A549 (cell line): ENCODE data around the gene PRRC2B. TPM values are rescaled to one million over a fixed set of nuclear protein-coding genes. Genes with fewer than 3 reads are reported as not detected.

Experiments
- ATAC-seq, 2 experiments: fragments of 200-7000 bp in 1 of 2; fragments of >200 bp in 1 of 2; cut with Nextera tagmentation in 1 of 2; cut with Tn5 transposase in 1 of 2; 3 replicates each; pipeline versions ENCODE4 v1.8.0 to v1.9.1; 2018 to 2020; ENCODE audit warnings: mild to moderate bottlenecking in 1 of 2, moderate library complexity in 1 of 2
- CTCF ChIA-PET: fragments of 300-600 bp; sonication (Branson Sonifier 250); formaldehyde crosslinking; extraction: SDS; loops from one replicate; lab custom pipeline; 2021; ENCODE audit warnings: antibody characterized with exemption, inconsistent platforms; lab: Yijun Ruan, JAX
- POLR2A ChIA-PET: fragments of 350-600 bp; formaldehyde crosslinking; extraction: SDS; loops from one replicate; lab custom pipeline; 2021; ENCODE audit warnings: antibody characterized with exemption, inconsistent platforms; lab: Yijun Ruan, JAX
- DNase-seq, 2 experiments: peaks; one replicate each; pipeline versions ENCODE4 v3.0.0 to v3.0.0-alpha.2; 2011 to 2016; ENCODE audit warnings: low read depth in 1 of 2, low spot score in 1 of 2
- FAIRE-seq: peaks from 2 replicates; lab custom pipeline; 2011; peaks lifted over from hg19 to GRCh38; lab: Jason Lieb, UNC
- H3K27ac ChIP-seq, 2 experiments: fragments of >200 bp; sonication (Bioruptor Twin); formaldehyde crosslinking; 3 replicates each; pipeline ENCODE4 v1.5.1; 2016 to 2017
- H3K4me1 ChIP-seq: fragments of >200 bp; sonication (Bioruptor Twin); formaldehyde crosslinking; 3 replicates; pipeline ENCODE4 v1.6.1; 2016
- H3K4me2 ChIP-seq: fragments of >200 bp; sonication (Bioruptor Twin); formaldehyde crosslinking; 3 replicates; pipeline ENCODE4 v1.6.1; 2016
- H3K4me3 ChIP-seq: fragments of >200 bp; sonication (Bioruptor Twin); formaldehyde crosslinking; 3 replicates; pipeline ENCODE4 v1.5.1; 2016
- H3K9me3 ChIP-seq: fragments of >200 bp; sonication (Bioruptor Twin); formaldehyde crosslinking; 3 replicates; pipeline ENCODE4 v1.6.1; 2016
- CEBPB ChIP-seq, 2 experiments: fragments of >200 bp in 1 of 2; sonication (Bioruptor Twin) in 1 of 2; formaldehyde crosslinking in 1 of 2; IDR thresholded peaks; 2 replicates each; pipeline ENCODE4 v1.6.1; 2012 to 2016
- EP300 ChIP-seq, 2 experiments: fragments of >200 bp; sonication (Bioruptor Twin); formaldehyde crosslinking; IDR thresholded peaks; 2 replicates in 1 of 2; 3 replicates in 1 of 2; pipeline ENCODE4 v1.6.1; 2016 to 2017
- ESRRA ChIP-seq: fragments of 150-350 bp; IDR thresholded peaks from 2 replicates; pipeline ENCODE4 v1.6.1; 2014; ENCODE audit warnings: mild to moderate bottlenecking, low read length, borderline replicate concordance
- GATA3 ChIP-seq: IDR thresholded peaks from 2 replicates; pipeline ENCODE4 v1.6.1; 2012; ENCODE audit warnings: borderline replicate concordance
- HEYL ChIP-seq: fragments of 250-450 bp; sonication (Bioruptor Pico); IDR thresholded peaks from 2 replicates; pipeline ENCODE4 v1.8.0; 2021; ENCODE audit warnings: mild to moderate bottlenecking, moderate library complexity
- HOXB5 ChIP-seq: fragments of 250-450 bp; sonication (Bioruptor Pico); IDR thresholded peaks from 2 replicates; pipeline ENCODE4 v1.5.0; 2020; ENCODE audit warnings: mild to moderate bottlenecking, moderate library complexity
- JUNB ChIP-seq: fragments of >200 bp; sonication (Bioruptor Twin); formaldehyde crosslinking; IDR thresholded peaks from 2 replicates; pipeline ENCODE4 v1.6.1; 2016
- MAZ ChIP-seq: fragments of 150-350 bp; IDR thresholded peaks from 2 replicates; pipeline ENCODE4 v1.6.1; 2014; ENCODE audit warnings: antibody characterized with exemption, low read depth, low read length, borderline replicate concordance
- MYC ChIP-seq: IDR thresholded peaks from 2 replicates; pipeline ENCODE4 v1.6.1; 2012; ENCODE audit warnings: mild to moderate bottlenecking, inconsistent platforms, low read length, improper control_type of control experiment, borderline replicate concordance
- NFE2L2 ChIP-seq: fragments of 150-350 bp; conservative IDR thresholded peaks from 2 replicates; pipeline ENCODE4 v1.6.1; 2014; ENCODE audit warnings: low read length
- NPAS2 ChIP-seq: fragments of 250-450 bp; sonication (Bioruptor Pico); IDR thresholded peaks from 2 replicates; pipeline ENCODE4 v1.8.0; 2022; ENCODE audit warnings: mild to moderate bottlenecking, moderate library complexity, borderline replicate concordance
- NR3C1 ChIP-seq: fragments of >200 bp; sonication (Bioruptor Twin); formaldehyde crosslinking; IDR thresholded peaks from 3 replicates; pipeline ENCODE4 v1.6.1; 2017
- PHF8 ChIP-seq: fragments of 200-600 bp; sonication (generic); IDR thresholded peaks from 2 replicates; pipeline ENCODE4 v1.6.1; 2016; ENCODE audit warnings: low read depth, mild to moderate bottlenecking, antibody characterized with exemption, moderate library complexity, borderline replicate concordance
- RCOR1 ChIP-seq: fragments of 150-350 bp; IDR thresholded peaks from 2 replicates; pipeline ENCODE4 v1.6.1; 2014; ENCODE audit warnings: antibody characterized with exemption, low read length, low read depth
- RFX5 ChIP-seq: fragments of 450-650 bp; IDR thresholded peaks from 2 replicates; pipeline ENCODE4 v1.7.1; 2014; ENCODE audit warnings: antibody characterized with exemption, mild to moderate bottlenecking, moderate library complexity
- RNF2 ChIP-seq: fragments of 200-600 bp; sonication (generic); IDR thresholded peaks from 2 replicates; pipeline ENCODE4 v1.6.1; 2016; ENCODE audit warnings: low read depth, mild to moderate bottlenecking, antibody characterized with exemption, moderate library complexity, borderline replicate concordance
- SMC3 ChIP-seq: fragments of >200 bp; sonication (Bioruptor Twin); formaldehyde crosslinking; IDR thresholded peaks from 3 replicates; pipeline ENCODE4 v1.6.1; 2018; ENCODE audit warnings: inconsistent platforms
- SREBF2 ChIP-seq: fragments of 450-650 bp; IDR thresholded peaks from 2 replicates; pipeline ENCODE4 v1.6.1; 2014; ENCODE audit warnings: mild to moderate bottlenecking, moderate library complexity
- TP53 ChIP-seq: fragments of 250-450 bp; sonication (Bioruptor Pico); IDR thresholded peaks from 2 replicates; pipeline ENCODE4 v1.5.0; 2021; ENCODE audit warnings: mild to moderate bottlenecking, moderate library complexity
- ZFP36 ChIP-seq: fragments of 450-650 bp; IDR thresholded peaks from 2 replicates; pipeline ENCODE4 v1.6.1; 2014; ENCODE audit warnings: borderline replicate concordance; ENCODE audit not compliant: partially characterized antibody
- ZNF302 ChIP-seq: fragments of 250-450 bp; sonication (Bioruptor Pico); IDR thresholded peaks from 2 replicates; pipeline ENCODE4 v1.9.0; 2021; ENCODE audit warnings: inconsistent platforms, mild to moderate bottlenecking, moderate library complexity
- WGBS: methylation state at CpG from one replicate; pipeline ENCODE4 v1.1.6; 2017; ENCODE audit errors: missing lambda C conversion rate; 5-methylcytosine and 5-hydroxymethylcytosine counted together
- polyA plus RNA-seq, 4 experiments: library from polyadenylated mRNA; depleted of rRNA in 3 of 4; stranded (reverse); fragments of >200 nt; fragmentation: RNase III in 1 of 4; extraction: RNeasy Plus Mini Kit Qiagen cat#74134 plus additional on column Dnase treatment in 1 of 4; gene quantifications; 2 replicates in 3 of 4; 3 replicates in 1 of 4; pipeline ENCODE4 v1.2.3, GENCODE V29; 2011 to 2017
- TF ChIP-seq, protein P1 (sequence below): fragments of >200 bp; sonication (Bioruptor Twin); formaldehyde crosslinking; IDR thresholded peaks from 3 replicates; pipeline ENCODE4 v1.6.1; 2016
- TF ChIP-seq, protein P2 (sequence below): fragments of 450-650 bp; IDR thresholded peaks from 2 replicates; pipeline ENCODE4 v1.6.1; 2014; ENCODE audit warnings: antibody characterized with exemption

Gene PRRC2B
- polyA plus RNA-seq, 2 of the 4 experiments (the other 2 are of a cell fraction): 35.6 to 47.3 TPM

DNA sequence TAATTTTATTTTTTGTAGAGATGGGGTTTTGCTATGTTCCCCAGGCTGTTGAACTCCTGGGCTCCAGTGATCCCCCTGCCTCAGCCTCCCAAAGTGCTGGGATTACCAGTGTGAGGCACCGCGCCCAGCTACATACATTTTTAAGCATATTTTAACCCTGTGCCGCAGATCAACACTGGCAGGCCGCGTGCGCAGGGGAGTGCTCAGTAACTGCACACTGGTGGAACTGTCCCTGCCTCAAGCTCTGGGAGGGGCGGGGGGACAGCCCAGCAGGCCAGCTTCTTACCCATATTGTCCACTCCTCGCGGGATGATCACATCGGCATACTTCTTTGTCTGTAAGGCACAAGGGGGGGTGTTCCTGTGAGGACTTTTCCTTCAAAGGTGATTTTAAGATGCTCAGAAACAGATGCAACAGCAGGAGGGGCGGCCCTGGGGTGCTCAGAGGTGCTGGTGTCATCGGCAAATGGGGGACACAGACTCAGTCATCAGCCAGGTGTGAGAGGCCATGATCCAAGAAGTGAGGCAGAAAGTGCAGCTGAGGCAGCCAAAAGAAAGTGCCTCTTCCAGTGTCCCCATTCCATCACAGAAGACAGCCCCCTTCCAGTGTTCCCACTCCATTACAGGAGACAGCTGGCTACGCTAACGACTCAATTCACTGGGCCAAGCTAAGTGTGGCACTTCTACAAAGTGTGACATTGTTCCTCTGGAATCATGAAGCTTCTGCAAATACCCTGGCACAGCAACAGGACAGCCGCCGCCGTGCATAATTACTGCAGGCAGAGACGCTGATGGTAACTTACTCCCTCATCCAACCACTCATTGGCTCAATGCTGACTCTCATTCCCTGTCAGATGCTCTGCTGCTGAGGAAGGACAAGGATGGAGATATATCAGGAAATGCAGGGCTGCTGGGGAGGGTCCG is 132.0 kb downstream of the PRRC2B start:
- Histone ChIP-seq H3K4me3 (no peak overlapping the region), H3K4me1 (peaks cover 7% of the 10 kb centered on the region), H3K4me2 (no peak overlapping the region), H3K27ac (no peak overlapping the region), H3K9me3 (no peaks in the 10 kb centered on the region)
- TF ChIP-seq TP53 (CRISPR knock-in tag) (no peak), RNF2 (no peak), MYC (no peak), HOXB5 (CRISPR knock-in tag) (no peak), RFX5 (no peak), SMC3 (no peak), PHF8 (no peak)
- TF ChIP-seq, protein P1, sequence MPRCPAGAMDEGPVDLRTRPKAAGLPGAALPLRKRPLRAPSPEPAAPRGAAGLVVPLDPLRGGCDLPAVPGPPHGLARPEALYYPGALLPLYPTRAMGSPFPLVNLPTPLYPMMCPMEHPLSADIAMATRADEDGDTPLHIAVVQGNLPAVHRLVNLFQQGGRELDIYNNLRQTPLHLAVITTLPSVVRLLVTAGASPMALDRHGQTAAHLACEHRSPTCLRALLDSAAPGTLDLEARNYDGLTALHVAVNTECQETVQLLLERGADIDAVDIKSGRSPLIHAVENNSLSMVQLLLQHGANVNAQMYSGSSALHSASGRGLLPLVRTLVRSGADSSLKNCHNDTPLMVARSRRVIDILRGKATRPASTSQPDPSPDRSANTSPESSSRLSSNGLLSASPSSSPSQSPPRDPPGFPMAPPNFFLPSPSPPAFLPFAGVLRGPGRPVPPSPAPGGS: no peak
- FAIRE-seq: no peak
- DNase-seq: no peak
- ATAC-seq: no peak
- ChIA-PET POLR2A (no interaction called here), CTCF (interaction anchor here (0.5 to 2.1 kb wide), 5 partner anchors 10 to 214 kb away, joined by 3 to 5 read pairs (median 3); partner anchors contain the start of gene RAPGEF1)
- 90% methylated on average over 19 of the region's 19 CpGs for WGBS

DNA sequence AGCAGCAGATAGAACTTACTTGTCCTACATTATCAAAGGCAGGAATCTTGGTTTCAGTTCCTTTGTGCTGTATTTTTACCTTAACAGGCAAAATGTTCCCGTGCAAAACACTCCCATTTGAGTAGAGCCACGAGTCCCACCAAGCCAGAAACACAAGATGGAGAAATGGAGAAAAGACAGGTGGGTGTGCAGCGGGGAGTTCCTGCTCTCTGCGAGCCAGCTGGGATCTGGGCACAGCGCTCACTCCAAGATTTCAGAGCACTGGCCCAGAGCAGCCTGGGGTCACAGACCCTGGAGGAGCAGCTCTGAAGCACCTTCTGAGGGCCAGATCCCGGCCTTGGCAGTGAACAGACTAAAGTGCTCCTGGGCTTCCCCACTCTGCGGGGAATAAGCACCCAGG is 134.3 kb downstream of the PRRC2B start:
- H3K9me3 ChIP-seq: no peaks in the 10 kb centered on the region
- CTCF ChIA-PET: no interaction called here
- POLR2A ChIA-PET: no interaction called here
- FAIRE-seq: no peak
- 92% methylated on average over 7 of the region's 7 CpGs for WGBS
- no peak overlapping the region for H3K4me3 ChIP-seq
- H3K4me2 ChIP-seq: no peak overlapping the region
- H3K27ac ChIP-seq: no peak overlapping the region
- H3K4me1 ChIP-seq: peaks cover 11% of the 10 kb centered on the region
- DNase-seq: no peak
- TF ChIP-seq EP300 (IDR thresholded peaks at IDR 0.05) (no peak), SREBF2 (no peak), ZNF302 (CRISPR knock-in tag) (no peak)
- ATAC-seq: no peak

DNA sequence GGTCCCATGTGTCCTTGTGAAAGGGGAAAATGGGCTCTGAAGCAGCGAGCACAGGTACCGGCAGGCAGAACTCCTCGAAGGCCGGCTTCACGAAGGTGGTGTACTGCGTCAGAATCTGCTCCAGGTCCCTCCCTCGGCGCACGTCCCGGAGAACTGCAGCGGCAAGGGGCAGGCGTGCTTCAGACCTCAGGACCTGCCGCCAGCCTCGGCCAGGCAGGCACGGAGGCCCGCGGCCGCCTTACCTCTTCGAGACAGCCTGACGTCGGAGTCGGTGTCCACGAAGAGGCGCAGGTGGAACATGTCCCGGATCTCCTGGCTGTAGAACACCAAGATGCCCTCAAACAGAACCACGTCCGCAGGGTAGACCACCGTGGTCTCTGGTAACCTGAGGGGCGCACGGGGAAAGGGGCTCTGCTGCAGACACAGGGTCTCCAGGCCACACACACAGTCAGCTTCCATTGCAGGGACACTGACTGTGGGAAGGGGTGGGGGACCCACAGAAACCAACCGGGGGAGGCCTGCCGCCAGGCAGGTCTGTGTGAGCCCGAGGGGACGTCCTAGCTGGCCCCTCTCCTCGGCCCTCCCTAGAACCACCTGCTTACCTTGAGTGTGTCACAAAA is 135.1 kb downstream of the PRRC2B start:
- TF ChIP-seq TP53 (CRISPR knock-in tag) (no peak), NR3C1 (no peak), RCOR1 (no peak), SREBF2 (no peak), MYC (no peak), GATA3 (no peak), JUNB (no peak), HEYL (CRISPR knock-in tag) (no peak), MAZ (no peak), ZFP36 (no peak), PHF8 (no peak), NPAS2 (CRISPR knock-in tag) (no peak), CEBPB (IDR thresholded peaks at IDR 0.05) (no peak), NFE2L2 (no peak), ESRRA (no peak)
- TF ChIP-seq, protein P1: no peak
- TF ChIP-seq, protein P2, sequence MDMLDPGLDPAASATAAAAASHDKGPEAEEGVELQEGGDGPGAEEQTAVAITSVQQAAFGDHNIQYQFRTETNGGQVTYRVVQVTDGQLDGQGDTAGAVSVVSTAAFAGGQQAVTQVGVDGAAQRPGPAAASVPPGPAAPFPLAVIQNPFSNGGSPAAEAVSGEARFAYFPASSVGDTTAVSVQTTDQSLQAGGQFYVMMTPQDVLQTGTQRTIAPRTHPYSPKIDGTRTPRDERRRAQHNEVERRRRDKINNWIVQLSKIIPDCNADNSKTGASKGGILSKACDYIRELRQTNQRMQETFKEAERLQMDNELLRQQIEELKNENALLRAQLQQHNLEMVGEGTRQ: no peak
- TF ChIP-seq, all 56 proteins: peak for 0
- 95% methylated on average over 24 of the region's 35 CpGs for WGBS
- peaks cover 11% of the 10 kb centered on the region for H3K4me1 ChIP-seq
- CTCF ChIA-PET: interaction anchor here (0.6 kb wide), 1 partner anchor 90 kb away, joined by 3 read pairs; no protein-coding TSS in a partner anchor
- FAIRE-seq: no peak
- ATAC-seq: no peak
- no peak for DNase-seq
- H3K4me2 ChIP-seq: no peak overlapping the region
- H3K27ac ChIP-seq: no peak overlapping the region
- POLR2A ChIA-PET: no interaction called here
- H3K4me3 ChIP-seq: no peak overlapping the region
- H3K9me3 ChIP-seq: no peaks in the 10 kb centered on the region
